Left lung (tissue), 10 donors: ENCODE data around the gene PTH1R. TPM values are rescaled to one million over a fixed set of nuclear protein-coding genes. Genes with fewer than 3 reads are reported as not detected.

Source experiments
- ATAC-seq: fragments of 200-7000 bp; cut with Tn5 transposase; one replicate; pipeline ENCODE4 v1.9.1; 2020; ENCODE audit warnings: moderate library complexity
- DNase-seq, 4 donors: peaks; one replicate each; pipeline ENCODE4 v3.0.0-alpha.2; 2013 to 2020
- H3K27ac ChIP-seq, 2 donors: fragments of 200-600 bp; sonication (generic) in 1 of 2; one replicate each; pipeline versions ENCODE4 v1.5.0 to v1.8.0; 2020 to 2021
- H3K27me3 ChIP-seq, 2 donors: fragments of 200-600 bp; sonication (generic) in 1 of 2; one replicate each; pipeline versions ENCODE4 v1.5.0 to v1.8.0; 2020 to 2021
- H3K36me3 ChIP-seq, 2 donors: fragments of 200-600 bp; sonication (generic) in 1 of 2; one replicate each; pipeline versions ENCODE4 v1.5.0 to v1.8.0; 2020 to 2021
- H3K4me1 ChIP-seq, 2 donors: fragments of 200-600 bp; one replicate each; pipeline ENCODE4 v1.8.0; 2021
- H3K4me3 ChIP-seq, 2 donors: fragments of 200-600 bp; sonication (generic) in 1 of 2; one replicate each; pipeline versions ENCODE4 v1.5.0 to v1.8.0; 2020 to 2021; ENCODE audit warnings: mild to moderate bottlenecking in 1 of 2
- H3K9me3 ChIP-seq, 2 donors: fragments of 200-600 bp; sonication (generic) in 1 of 2; one replicate each; pipeline versions ENCODE4 v1.5.0 to v1.8.0; 2020 to 2021
- CTCF ChIP-seq, 2 donors: fragments of 200-600 bp; sonication (generic) in 1 of 2; IDR thresholded peaks; one replicate each; pipeline versions ENCODE4 v1.5.0 to v1.8.0; 2021; ENCODE audit warnings: antibody characterized with exemption in 2 of 2
- intact Hi-C, 2 donors: fragments of 100-400 bp; cut with DNase I; formaldehyde crosslinking; loops; one replicate each; pipeline versions ENCODE4 v1.11.2 to v1.14.2; 2022
- polyA plus RNA-seq, 6 donors: library from polyadenylated mRNA; unstranded; fragments of 120-200 nt; gene quantifications; one replicate each; pipeline ENCODE4 v1.2.1, GENCODE V29; 2013; ENCODE audit not compliant: insufficient read length in 6 of 6
- total RNA-seq, 2 donors: library from RNA; stranded (reverse); fragmentation: NEBNext Ultra II Directional; extraction: Animal tissue kit (Norgen Biotek cat#: 25700); gene quantifications; one replicate each; pipeline ENCODE4 v1.2.1, GENCODE V29; 2021
- donor health status: DM: no; HTN: yes; CAD: no.
- donor health status: DM: no; HTN: no; CAD: no.

The PTH1R gene
- total and polyA plus RNA-seq, 8 donors = 12.0 to 131 (median 73.6) TPM

GRCh38 chr3:46933261-46933660 is 55.7 kb downstream of the PTH1R start:
- no peak for TF ChIP-seq CTCF (IDR thresholded peaks at IDR 0.05)
- H3K27ac ChIP-seq = peak overlapping the region in 1 of 2 donors; percentile 92
- no peaks in the 10 kb centered on the region for H3K9me3 ChIP-seq
- intact Hi-C loops = no loop called here
- ATAC-seq = no peak
- H3K27me3 ChIP-seq = no peaks in the 10 kb centered on the region
- peaks cover 0 to 22% of the 10 kb centered on the region in 2 donors for H3K36me3 ChIP-seq
- peaks cover 70 to 99% of the 10 kb centered on the region in 2 donors for H3K4me1 ChIP-seq
- no peak overlapping the region for H3K4me3 ChIP-seq
- peak in 1 of 4 donors; percentile 26 for DNase-seq

DNA sequence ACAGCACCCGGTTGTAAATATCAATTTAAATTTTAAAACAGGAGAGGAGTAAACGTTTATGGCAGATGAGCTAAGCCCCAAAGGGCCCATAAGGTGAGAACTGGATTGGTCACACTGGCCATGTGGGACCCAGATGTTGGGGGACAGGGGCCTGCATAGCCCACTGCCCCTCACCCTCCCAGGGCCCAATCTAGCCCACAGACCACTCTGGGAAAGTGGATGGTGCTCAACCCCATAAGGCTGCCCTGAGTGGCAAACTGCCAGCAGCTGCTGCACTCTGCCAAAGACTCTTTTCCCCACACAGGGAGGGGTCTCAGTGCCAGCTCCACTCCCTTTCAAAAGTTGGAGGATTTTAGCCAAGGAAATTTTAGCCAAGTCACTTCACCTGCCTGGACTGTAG is 56.6 kb downstream of the PTH1R start:
- intact Hi-C loops = no loop called here
- ATAC-seq = no peak
- DNase-seq = peak in 1 of 4 donors; percentile 41
- no peaks in the 10 kb centered on the region for H3K9me3 ChIP-seq
- peaks cover 0 to 23% of the 10 kb centered on the region in 2 donors for H3K36me3 ChIP-seq
- H3K27ac ChIP-seq = peak overlapping the region; percentile 66 to 87
- TF ChIP-seq CTCF (IDR thresholded peaks at IDR 0.05) = no peak
- peaks cover 74 to 100% of the 10 kb centered on the region in 2 donors for H3K4me1 ChIP-seq
- no peaks in the 10 kb centered on the region for H3K27me3 ChIP-seq
- H3K4me3 ChIP-seq = no peak overlapping the region

GRCh38 chr3:46934498-46935167 is 57.1 kb downstream of the PTH1R start:
- Histone ChIP-seq H3K4me3 (no peak overlapping the region), H3K9me3 (no peaks in the 10 kb centered on the region), H3K4me1 (peaks cover 75 to 100% of the 10 kb centered on the region in 2 donors), H3K36me3 (peaks cover 0 to 27% of the 10 kb centered on the region in 2 donors), H3K27ac (peak overlapping the region; percentile 66 to 87), H3K27me3 (no peaks in the 10 kb centered on the region)
- intact Hi-C loops = no loop called here
- DNase-seq = peak in 1 of 4 donors; percentile 54
- ATAC-seq = peak; percentile 1
- no peak for TF ChIP-seq CTCF (IDR thresholded peaks at IDR 0.05)

DNA sequence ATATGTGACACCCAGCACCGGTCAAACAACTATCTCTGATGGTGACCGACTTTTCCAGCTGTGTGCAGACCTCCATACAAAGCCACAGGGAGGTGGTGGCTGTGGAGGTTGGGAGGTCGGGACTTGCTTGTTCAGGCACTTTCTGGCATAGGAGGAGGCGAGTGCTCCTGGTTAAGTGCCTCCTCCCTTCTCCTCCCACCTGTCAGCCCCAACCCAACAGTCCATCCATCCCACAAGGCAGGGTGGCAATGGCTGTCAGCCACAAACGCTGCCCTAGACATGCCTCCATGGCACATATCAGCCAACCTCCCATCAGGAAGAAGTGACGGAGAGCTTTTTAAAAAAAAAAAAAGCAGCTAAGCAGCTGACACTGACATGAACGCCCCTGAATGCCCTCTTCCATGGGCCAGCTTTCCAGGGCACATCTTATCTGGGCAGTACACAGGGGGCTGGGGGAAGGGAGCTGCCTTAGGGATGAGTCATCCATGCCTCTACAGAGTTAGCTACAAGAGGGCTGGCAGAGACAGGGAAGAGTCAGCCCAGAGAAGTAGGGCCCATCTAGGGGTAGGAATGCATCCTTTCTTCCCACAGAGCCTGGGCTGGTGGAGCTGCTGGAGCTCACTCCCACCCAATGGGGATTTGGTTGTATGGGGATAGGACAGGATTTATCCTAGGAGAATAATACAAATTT is 57.8 kb downstream of the PTH1R start:
- Histone ChIP-seq H3K9me3 (no peaks in the 10 kb centered on the region), H3K27me3 (no peaks in the 10 kb centered on the region), H3K36me3 (peaks cover 0 to 33% of the 10 kb centered on the region in 2 donors), H3K4me1 (peaks cover 72 to 100% of the 10 kb centered on the region in 2 donors), H3K27ac (peak overlapping the region; percentile 66 to 87), H3K4me3 (no peak overlapping the region)
- ATAC-seq (peak; percentile 77), DNase-seq (peak in 2 of 4 donors; percentile 73 to 85)
- peak; percentile 38 to 39 for TF ChIP-seq CTCF (IDR thresholded peaks at IDR 0.05)
- intact Hi-C loops = no loop called here

DNA sequence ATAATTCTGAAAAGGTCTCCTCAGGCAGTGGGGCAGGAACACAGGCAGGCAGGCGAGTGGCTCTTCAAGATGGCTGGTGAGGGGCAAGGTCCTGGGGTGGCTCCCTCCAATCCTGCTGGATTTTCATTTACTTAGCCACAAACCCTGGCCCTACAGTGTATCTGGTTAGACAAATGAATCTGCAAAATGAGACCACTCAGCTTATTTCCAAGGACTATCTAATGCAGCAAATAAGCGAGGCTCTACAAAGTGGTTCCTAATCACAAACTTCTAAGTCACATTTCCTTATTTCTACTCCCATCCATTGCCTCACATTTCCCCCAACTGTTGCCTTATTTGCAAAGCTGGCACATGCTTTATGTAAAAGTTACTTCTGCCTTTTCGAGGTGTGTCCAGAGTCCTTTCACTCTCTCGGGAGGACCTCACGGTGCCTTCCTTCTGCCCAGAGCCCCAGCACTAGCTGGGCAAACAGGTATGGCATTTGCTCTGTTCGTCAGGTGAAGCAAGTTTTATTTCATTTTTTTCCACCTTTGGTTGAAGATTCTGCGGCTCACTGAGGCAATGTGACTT is 58.6 kb downstream of the PTH1R start:
- Histone ChIP-seq H3K27ac (peak overlapping the region; percentile 66 to 87), H3K9me3 (no peaks in the 10 kb centered on the region), H3K4me3 (no peak overlapping the region), H3K4me1 (peaks cover 64 to 97% of the 10 kb centered on the region in 2 donors), H3K36me3 (peaks cover 0 to 39% of the 10 kb centered on the region in 2 donors), H3K27me3 (no peaks in the 10 kb centered on the region)
- intact Hi-C loops = no loop called here
- ATAC-seq (no peak), DNase-seq (peak in 1 of 4 donors; percentile 35)
- no peak for TF ChIP-seq CTCF (IDR thresholded peaks at IDR 0.05)
